HEK293T (cell line): ENCODE measurements around the gene SPCS1.

Experiments used
- FOXA1 ChIP-seq: fragments of 450-650 bp; IDR thresholded peaks from 2 replicates; pipeline ENCODE4 v1.6.1; 2016; ENCODE audit warnings: mild to moderate bottlenecking
- FOXM1 ChIP-seq: fragments of 450-650 bp; IDR thresholded peaks from 2 replicates; pipeline ENCODE4 v1.6.1; 2017; ENCODE audit warnings: mild to moderate bottlenecking, borderline replicate concordance
- NFRKB ChIP-seq: fragments of 450-650 bp; IDR thresholded peaks from 2 replicates; pipeline ENCODE4 v1.6.1; 2016; ENCODE audit warnings: mild to moderate bottlenecking, moderate library complexity
- PKNOX1 ChIP-seq: fragments of 450-650 bp; IDR thresholded peaks from 2 replicates; pipeline ENCODE4 v1.6.1; 2016
- TARDBP ChIP-seq: fragments of 450-650 bp; IDR thresholded peaks from 2 replicates; pipeline ENCODE4 v1.6.1; 2016
- ZNF384 ChIP-seq: fragments of 450-650 bp; IDR thresholded peaks from 2 replicates; pipeline ENCODE4 v1.6.1; 2016

GRCh38 chr3:52681596-52681995 lies 24.3 kb upstream of the SPCS1 start:
- TF ChIP-seq NFRKB = no peak
- no peak for TF ChIP-seq FOXM1
- no peak for TF ChIP-seq FOXA1
- no peak for TF ChIP-seq PKNOX1
- TF ChIP-seq TARDBP = no peak
- TF ChIP-seq ZNF384 = no peak
